ENCODE measurements around the gene FMR1NB.

FMR1NB gene

DNA sequence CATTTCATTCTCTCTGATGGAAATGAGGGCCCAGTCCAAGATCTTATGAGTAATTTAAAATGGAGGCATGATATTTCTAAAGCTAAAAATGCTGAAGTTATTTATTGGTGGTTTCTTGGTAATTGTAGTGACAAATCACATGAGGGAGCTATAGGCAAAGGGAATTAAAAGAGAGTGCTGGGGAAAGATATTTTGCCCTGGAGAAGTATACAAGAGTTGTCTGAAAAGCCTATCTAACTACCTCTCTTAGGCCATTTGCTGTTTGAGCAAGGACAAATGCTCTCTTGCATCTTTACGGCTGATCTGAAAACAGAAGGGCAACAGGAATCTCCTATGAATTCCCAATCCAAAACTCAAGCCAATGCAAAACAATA lies 89.4 kb downstream of the FMR1NB start:
- DNase-seq (ENCODE audit: low read depth): no peak
